COLO668 (cell line): ENCODE measurements around the gene SETD1A.
"Not testable (repeated sequence)": the region's sequence is repeated elsewhere in the genome, so short reads cannot be mapped to it uniquely, and the experiment has no call there.

Experiments used
- DNase-seq: peaks from one replicate; lab custom pipeline; 2025; ENCODE audit not compliant: unreplicated experiment; lab: John Stamatoyannopoulos, UW

Gene SETD1A

DNA sequence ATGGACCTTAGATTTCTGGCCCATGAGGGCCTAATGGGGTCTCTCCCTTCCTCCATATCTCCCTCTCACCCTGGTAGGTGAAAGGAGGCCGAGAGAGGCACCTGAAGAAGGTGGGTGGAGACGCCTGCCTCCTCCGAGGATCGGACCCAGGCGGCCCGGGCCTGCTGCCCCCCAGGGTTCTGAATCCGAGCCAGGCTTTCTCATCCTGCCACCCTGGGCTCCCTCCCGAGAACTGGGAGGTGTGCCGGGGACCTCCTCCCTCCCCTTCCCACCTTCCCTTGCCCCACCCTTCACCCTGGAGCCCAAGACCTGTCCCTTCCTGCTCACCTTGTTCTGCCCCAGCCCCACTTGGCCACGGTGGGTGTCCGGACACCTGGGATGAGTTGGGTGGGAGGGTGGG lies 29.2 kb upstream of the SETD1A start:
- no peak for DNase-seq

DNA sequence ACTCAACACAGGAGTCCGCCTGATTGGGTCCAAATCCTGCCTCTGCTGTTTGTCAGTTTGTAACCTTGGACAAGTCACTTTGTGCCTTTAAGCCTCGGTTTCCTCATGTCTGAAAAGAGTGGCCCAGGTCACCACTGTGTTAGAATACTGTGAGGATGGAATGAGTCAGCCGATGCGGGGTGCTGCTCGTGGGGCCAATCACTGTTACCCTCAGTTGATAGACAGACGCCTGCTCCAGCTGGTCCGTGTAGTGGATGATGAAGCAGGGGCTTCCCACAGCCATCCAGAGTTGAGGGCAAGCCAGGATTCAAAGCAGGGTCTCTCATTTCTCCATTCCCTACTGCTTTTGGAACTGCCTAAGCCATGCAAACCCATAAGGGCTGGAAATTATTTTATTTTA lies 28.4 kb upstream of the SETD1A start:
- no peak for DNase-seq

GRCh38 chr16:30930160-30930571 lies 27.4 kb upstream of the SETD1A start:
- DNase-seq, result no peak

DNA sequence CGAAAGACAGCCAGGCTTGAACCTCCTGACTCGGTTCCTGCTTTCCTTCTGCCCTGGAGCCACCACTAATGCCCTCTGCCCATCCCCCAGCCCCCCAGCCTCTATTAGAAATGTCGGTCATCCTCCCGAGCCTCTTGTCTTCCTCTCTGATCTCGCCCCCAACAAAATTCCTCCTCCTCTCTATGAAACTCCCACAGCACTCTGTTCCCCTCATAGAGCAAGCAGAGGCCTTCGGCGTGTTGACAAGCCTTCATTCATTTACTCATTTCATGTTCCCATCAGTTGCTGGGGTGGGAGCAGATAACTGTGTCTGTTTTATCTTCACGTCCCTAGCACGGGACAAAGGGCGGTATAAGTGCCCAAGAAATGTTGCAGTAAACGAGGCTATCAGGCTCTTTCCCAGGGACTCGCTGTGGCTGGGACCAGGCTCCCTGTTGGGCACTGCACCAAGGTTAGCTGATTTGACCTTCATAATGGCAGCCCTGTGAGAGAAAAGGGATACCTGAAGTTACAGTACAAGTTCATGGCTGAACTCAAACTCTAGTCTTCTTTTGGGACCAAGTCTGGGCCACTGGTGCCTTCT lies 26.4 kb upstream of the SETD1A start:
- no peak for DNase-seq

- DNase-seq, result peak; percentile 53
These were observed 22.6 kb upstream of the SETD1A start for GRCh38 chr16:30934827-30935557.

DNA sequence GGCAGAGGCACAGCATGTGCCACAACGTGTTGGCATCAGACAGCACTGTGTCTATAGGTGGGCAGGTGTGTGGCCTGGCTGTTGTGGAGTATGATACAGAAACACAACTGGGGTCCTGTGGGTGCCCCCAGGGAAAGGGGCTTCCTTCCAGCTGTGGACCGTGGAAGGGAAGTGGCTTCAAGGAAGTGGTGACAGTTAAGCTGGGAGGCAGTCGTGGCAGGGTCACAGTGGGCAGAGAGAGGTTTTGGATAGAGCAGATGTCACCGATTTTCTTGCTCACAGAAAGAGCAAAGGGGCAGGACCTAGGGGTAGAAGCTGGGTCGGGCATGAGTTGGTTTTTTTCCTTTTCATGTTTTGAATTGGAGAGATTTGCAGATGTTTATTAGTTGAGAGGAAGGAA lies 19.9 kb upstream of the SETD1A start:
- DNase-seq, result no peak

GRCh38 chr16:30939571-30939970 lies 18.0 kb upstream of the SETD1A start:
- DNase-seq, result not testable (repeated sequence)

DNA sequence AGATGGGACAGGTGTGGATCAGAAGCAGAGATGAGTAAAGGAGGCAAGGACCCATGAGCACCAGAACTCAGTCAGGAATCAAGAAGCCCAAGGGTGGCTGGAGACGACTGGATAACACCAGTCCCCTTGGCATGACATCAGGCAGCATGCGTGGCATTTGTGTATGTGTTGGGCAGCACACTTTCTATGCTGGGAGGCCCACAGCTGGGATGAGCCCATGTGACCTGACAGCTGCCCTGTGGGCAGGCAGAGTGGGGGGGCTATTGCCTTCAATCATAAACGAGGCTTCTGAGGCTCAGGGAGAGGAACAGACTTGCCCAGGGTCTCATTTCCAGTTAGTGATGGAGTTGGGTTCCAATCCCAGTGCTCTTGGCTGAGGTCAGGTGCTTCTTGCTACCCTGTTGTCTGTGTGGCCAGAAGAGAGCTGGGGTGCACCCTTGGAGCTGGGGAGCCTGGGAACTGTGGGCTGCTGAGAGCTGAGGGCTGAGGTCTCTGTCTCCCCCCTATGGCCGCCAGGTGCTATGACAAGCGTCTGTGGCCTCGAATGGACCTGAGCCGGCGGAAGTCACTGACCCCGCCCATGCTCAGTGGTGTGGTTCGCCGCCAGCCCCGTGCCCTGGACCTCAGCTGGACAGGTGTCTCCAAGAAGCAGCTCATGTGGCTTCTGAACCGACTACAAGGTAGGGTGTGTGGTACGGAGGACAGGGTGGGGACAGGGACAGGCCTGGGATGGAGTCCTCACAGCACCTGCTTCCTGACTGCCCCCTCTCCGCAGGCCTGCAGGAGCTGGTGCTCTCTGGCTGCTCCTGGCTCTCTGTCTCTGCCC lies 15.7 kb upstream of the SETD1A start:
- peak; percentile 76 for DNase-seq

GRCh38 chr16:30942426-30942806 lies 15.1 kb upstream of the SETD1A start:
- DNase-seq, result no peak

DNA sequence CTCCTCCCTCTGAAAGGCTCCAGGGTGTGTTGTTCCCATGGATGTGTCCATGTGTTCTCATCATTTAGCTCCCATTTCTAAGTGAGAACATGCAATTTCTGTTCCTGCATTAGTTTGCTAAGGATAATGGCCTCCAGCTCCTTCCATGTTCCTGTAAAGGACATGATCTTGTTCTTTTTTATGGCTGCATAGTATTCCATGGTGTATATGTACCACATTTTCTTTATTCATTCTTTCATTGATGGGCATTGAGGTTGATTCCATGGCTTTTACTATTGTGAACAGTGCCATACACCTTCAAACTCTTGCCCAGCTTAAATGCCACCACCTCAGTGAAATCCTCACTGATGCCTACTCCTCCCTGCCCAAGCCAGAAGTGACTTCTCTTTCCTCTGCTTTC lies 13.2 kb upstream of the SETD1A start:
- no peak for DNase-seq

DNA sequence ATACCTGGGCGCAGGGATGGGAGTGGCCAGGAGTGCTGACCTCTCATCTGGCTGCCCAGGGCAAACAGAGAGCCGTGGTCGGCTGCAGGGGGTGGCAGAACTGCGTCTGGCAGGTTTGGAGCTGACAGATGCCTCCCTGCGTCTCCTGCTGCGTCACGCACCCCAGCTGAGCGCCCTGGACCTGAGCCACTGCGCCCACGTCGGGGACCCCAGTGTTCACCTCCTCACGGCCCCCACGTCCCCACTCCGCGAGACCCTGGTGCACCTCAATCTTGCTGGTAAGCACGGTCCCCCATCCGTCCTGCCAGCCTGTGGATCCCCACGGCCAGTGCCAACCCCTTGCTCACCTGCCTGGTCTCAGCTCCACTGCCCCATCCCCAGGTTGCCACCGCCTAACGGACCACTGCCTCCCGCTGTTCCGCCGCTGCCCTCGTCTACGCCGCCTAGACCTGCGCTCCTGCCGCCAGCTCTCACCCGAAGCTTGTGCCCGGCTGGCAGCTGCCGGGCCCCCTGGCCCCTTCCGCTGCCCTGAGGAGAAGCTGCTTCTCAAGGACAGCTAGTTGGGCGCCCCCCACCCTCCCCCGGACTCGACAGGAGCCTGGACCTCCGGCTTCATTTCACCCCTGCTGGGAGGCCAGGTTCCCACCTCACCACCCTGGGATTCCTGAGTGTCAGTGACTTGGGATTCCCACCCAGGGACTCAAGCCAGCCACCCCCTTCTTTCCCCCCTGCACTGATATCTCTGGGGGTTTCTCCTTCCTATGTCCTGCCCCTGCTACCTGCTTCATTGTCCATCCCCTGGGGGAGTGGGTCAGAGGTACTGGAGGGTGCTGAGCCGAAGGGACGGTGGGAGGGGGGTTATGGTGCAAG lies 10.6 kb upstream of the SETD1A start:
- no peak for DNase-seq

DNA sequence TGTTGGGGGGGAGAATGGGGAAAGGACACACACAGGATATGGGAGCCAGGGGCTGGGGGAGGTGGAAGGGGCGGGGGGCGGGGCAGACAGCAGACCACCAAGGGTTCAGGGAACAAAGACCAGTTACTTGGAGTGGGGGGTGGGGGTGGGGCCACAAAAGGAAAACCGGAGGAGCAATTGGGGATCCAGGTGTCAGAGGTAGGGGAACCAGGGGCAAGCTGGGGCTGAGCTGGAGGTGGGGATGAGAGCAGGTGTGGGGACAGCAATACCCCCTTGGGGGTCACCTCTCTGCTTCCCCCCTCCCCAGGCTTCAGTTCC lies 10.1 kb upstream of the SETD1A start:
- DNase-seq, result no peak

DNA sequence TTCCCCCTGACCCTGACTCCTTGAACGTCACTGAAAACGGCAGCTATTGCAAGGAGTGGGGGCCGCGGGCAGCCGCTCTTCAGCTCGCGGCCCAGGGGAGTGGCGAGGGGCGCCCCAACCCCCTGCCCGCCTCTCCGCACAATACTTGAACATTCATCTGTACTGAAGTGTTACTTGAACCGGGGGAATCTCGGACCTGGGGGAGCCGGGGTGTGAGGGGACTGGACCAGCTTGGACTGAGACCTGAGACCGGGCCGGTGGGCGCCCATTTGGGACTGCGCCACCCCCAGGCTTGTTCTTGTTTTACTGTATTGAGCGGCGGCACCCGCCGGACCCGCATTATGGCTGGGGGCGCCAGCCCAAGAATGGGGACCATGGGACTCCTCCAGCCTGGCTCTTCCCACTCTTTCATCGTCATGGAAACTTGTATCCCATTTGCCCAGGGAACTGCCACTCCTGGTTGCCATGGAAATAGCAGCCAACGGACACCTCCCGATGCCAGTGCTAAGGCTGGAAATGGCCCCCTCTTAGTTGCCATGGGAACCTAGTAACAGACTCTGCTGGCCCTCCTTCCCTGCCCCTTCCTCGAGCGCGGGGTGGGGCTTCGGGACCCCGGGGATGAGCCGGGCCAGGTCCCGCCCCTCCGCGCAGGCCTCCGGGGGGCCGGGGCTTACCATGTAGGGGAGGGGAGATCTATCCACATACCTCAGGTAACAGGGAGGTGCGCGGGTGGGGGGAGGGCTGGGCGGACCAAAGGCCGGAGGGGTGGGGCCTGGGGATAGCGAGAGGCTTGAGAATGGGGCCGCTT lies 9.5 kb upstream of the SETD1A start:
- peak; percentile 17 for DNase-seq

DNA sequence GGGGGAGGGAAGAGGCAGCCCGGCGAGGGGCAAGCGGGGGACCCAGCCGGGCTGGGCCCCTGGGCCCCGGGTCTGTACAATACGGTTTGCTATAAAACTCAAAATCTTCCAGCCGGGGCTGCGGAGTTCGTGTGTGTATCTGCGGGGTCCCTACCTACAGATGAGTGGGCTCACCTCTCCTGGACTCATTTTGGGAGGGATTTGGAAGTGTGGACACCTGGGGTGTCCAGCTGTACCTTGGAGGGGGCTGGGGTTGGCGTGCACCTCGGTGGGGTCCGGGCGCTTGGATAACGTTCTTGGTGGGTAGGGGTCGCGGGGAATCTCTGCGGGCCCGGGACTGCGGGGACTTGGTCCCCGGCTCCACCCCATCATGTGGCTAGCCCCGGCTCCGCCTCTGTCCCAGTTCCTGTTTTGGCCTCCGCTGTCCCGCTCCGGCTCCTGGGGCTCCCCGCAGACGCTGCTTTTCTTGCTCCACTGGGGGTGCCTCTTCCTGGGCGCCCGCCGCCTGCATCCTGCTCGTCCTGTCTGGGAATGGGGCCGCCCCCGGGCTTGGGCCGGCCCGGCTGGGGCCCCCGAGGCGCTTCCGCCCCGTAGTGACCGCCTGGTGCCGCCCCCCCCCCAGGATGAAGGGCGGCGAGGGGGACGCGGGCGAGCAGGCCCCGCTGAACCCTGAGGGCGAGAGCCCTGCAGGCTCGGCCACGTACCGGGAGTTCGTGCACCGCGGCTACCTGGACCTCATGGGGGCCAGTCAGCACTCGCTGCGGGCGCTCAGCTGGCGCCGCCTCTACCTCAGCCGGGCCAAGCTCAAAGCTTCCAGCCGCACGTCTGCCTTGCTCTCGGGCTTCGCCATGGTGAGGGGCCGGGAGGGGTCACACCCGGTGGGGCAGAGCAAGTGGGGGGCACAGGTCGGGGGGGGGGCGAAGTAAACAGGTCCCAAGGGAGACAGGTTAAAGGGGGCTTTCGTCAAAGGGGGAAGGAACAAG lies 8.6 kb upstream of the SETD1A start, which contains the start of gene ORAI3:
Gene ORAI3 (plus strand): TSS at position 402 of the 983 bp plus-strand sequence. CDS start 222 bp downstream, at position 624.
- DNase-seq, result peak; percentile 56

- peak; percentile 53 for DNase-seq
These were observed 7.7 kb upstream of the SETD1A start for GRCh38 chr16:30949650-30950515.

DNA sequence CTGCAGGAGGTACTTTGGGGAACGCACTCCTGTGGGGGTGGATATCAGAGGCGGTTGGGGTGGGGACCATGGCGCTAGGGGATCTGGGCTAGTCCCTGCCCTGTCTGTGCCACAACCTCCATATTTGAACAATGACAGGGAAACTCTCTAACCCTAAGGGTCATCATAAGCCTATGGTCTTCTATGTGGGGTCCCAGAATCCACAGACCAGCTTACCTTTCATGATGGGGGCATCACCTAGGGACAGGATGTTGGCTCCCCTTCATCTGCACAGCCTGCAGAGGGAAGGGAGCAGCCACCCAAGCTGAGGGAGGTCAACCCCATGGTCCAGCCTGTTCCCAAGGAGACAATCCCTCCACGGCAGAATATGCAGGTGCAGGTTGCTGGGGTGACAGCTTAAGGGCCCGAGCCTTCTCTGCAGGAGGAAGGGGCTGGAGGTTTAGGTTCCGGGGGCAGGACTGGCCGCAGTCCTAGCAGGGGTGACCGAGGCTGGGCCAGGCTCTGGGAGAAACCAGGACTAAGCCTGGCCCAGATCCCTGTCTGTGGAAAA lies 7.0 kb upstream of the SETD1A start:
- no peak for DNase-seq

- no peak for DNase-seq
These were observed 6.4 kb upstream of the SETD1A start for GRCh38 chr16:30951193-30951592.

GRCh38 chr16:30951750-30952149 lies 5.8 kb upstream of the SETD1A start:
- no peak for DNase-seq
